Pancreas (tissue), 10 donors: Measurements from ENCODE around the gene PGM2L1. TPM values are rescaled to one million over a fixed set of nuclear protein-coding genes. Genes with fewer than 3 reads are reported as not detected.

Experiments
- ATAC-seq, 4 donors: fragments of 200-7000 bp; cut with Tn5 transposase; one replicate each; pipeline versions ENCODE4 v1.8.0 to v1.9.1; 2020; ENCODE audit warnings: mild to moderate bottlenecking in 4 of 4, moderate library complexity in 4 of 4
- DNase-seq, 6 donors: peaks; one replicate each; pipeline ENCODE4 v3.0.0-alpha.2; 2020
- FAIRE-seq: peaks from 2 replicates; lab custom pipeline; 2012; peaks lifted over from hg19 to GRCh38; lab: Jason Lieb, UNC
- H3K27ac ChIP-seq, 4 donors: fragments of 200-600 bp; sonication (generic); 1 replicate in 3 of 4; 2 replicates in 1 of 4; pipeline versions ENCODE4 v1.5.0 to v1.8.0; 2020
- H3K27me3 ChIP-seq, 4 donors: fragments of 200-600 bp; one replicate each; pipeline ENCODE4 v1.8.0; 2021
- H3K36me3 ChIP-seq, 3 donors: fragments of 200-600 bp; sonication (generic) in 1 of 3; one replicate each; pipeline versions ENCODE4 v1.5.0 to v1.8.0; 2020 to 2021
- H3K4me1 ChIP-seq, 3 donors: fragments of 200-600 bp; one replicate each; pipeline ENCODE4 v1.8.0; 2021
- H3K4me3 ChIP-seq, 4 donors: fragments of 200-600 bp; sonication (generic) in 2 of 4; one replicate each; pipeline versions ENCODE4 v1.5.0 to v1.8.0; 2020 to 2021
- H3K9me3 ChIP-seq, 4 donors: fragments of 200-600 bp; one replicate each; pipeline ENCODE4 v1.8.0; 2021
- CTCF ChIP-seq, 4 donors: fragments of 200-600 bp; sonication (generic) in 3 of 4; IDR thresholded peaks; one replicate each; pipeline versions ENCODE4 v1.5.0 to v1.8.0; 2021; ENCODE audit warnings: antibody characterized with exemption in 4 of 4
- whole genome bisulfite sequencing, 2 donors: extraction: QIAGEN DNeasy Blood & Tissue Kit; methylation state at CpG; one replicate each; pipeline ENCODE4 v1.1.7; 2013; 5-methylcytosine and 5-hydroxymethylcytosine counted together
- intact Hi-C, 3 donors: fragments of 100-400 bp; cut with DNase I; formaldehyde crosslinking; loops; one replicate each; pipeline versions ENCODE4 v1.11.1 to v1.14.2; 2022
- polyA plus RNA-seq, 2 donors: library from polyadenylated mRNA; stranded (reverse); fragments of 200-250 nt; gene quantifications; one replicate each; pipeline ENCODE4 v1.2.3, GENCODE V29; 2013
- total RNA-seq, 6 donors: library from RNA; stranded (reverse); fragmentation: NEBNext Ultra II Directional in 4 of 6; extraction: Animal tissue kit (Norgen Biotek cat#: 25700) in 4 of 6; gene quantifications; one replicate each; pipeline versions ENCODE4 v1.2.1 to v1.2.4, GENCODE V29; 2021 to 2023
- donor health status: healthy with polysubstance abuse.
- donor health status: DM: no; HTN: no; CAD: no; lungs with moderate emphysema.
- donor health status: DM: no; HTN: no; CAD: no.
- donor health status: control.
- donor health status: control.
- donor health status: Bipolar disorder and iron deficiency.
- donor health status: DM: yes; HTN: yes; CAD: no.
- donor health status: DM: no; HTN: no; CAD: no.
- donor health status: DM: no; HTN: no; CAD: no.
- donor health status: DM: yes; HTN: yes; CAD: no.

The PGM2L1 gene
- total and polyA plus RNA-seq, 8 donors, result 0.96 to 9.5 (median 3.5) TPM

GRCh38 chr11:74355626-74356025, 42.6 kb downstream of the PGM2L1 start:
- no peaks in the 10 kb centered on the region for H3K36me3 ChIP-seq
- FAIRE-seq, result no peak
- WGBS, 2 donors, result 83 to 85% methylated on average over 2 of the region's 2 CpGs
- no peak for DNase-seq
- H3K27ac ChIP-seq, result no peak overlapping the region
- no peaks in the 10 kb centered on the region for H3K9me3 ChIP-seq
- no peak for ATAC-seq
- no peaks in the 10 kb centered on the region for H3K4me1 ChIP-seq
- H3K27me3 ChIP-seq, result no peaks in the 10 kb centered on the region
- H3K4me3 ChIP-seq, result no peak overlapping the region
- no peak for TF ChIP-seq CTCF (IDR thresholded peaks at IDR 0.05)
- intact Hi-C loops, result no loop called here

- Histone ChIP-seq H3K4me1 (no peaks in the 10 kb centered on the region), H3K27ac (no peak overlapping the region), H3K4me3 (no peak overlapping the region), H3K9me3 (no peaks in the 10 kb centered on the region), H3K36me3 (no peaks in the 10 kb centered on the region), H3K27me3 (no peaks in the 10 kb centered on the region)
- no peak for DNase-seq
- no peak for ATAC-seq
- TF ChIP-seq CTCF (IDR thresholded peaks at IDR 0.05), result no peak
- intact Hi-C loops, result no loop called here
- 51 to 67% methylated on average over 3 of the region's 3 CpGs for WGBS, 2 donors
- FAIRE-seq, result no peak
Observed at GRCh38 chr11:74354036-74354435, 44.2 kb downstream of the PGM2L1 start.

- ATAC-seq (no peak), FAIRE-seq (no peak), DNase-seq (no peak)
- no peaks in the 10 kb centered on the region for H3K9me3 ChIP-seq
- H3K27ac ChIP-seq, result no peak overlapping the region
- no peak for TF ChIP-seq CTCF (IDR thresholded peaks at IDR 0.05)
- H3K27me3 ChIP-seq, result no peaks in the 10 kb centered on the region
- no peaks in the 10 kb centered on the region for H3K4me1 ChIP-seq
- no peaks in the 10 kb centered on the region for H3K36me3 ChIP-seq
- no peak overlapping the region for H3K4me3 ChIP-seq
- WGBS, 2 donors, result 77 to 85% methylated on average over 2 of the region's 2 CpGs
- intact Hi-C loops, result no loop called here
Observed at GRCh38 chr11:74347381-74347780, 50.9 kb downstream of the PGM2L1 start.

GRCh38 chr11:74345420-74345819, 52.8 kb downstream of the PGM2L1 start:
- no peaks in the 10 kb centered on the region for H3K9me3 ChIP-seq
- intact Hi-C loops, result no loop called here
- TF ChIP-seq CTCF (IDR thresholded peaks at IDR 0.05), result no peak
- DNase-seq (no peak), FAIRE-seq (no peak), ATAC-seq (no peak)
- H3K36me3 ChIP-seq, result no peaks in the 10 kb centered on the region
- H3K4me1 ChIP-seq, result no peaks in the 10 kb centered on the region
- no peak overlapping the region for H3K27ac ChIP-seq
- no peak overlapping the region for H3K4me3 ChIP-seq
- H3K27me3 ChIP-seq, result no peaks in the 10 kb centered on the region
- WGBS, 2 donors, result 39 to 48% methylated on average over 1 of the region's 1 CpG

GRCh38 chr11:74341921-74342320, 56.3 kb downstream of the PGM2L1 start:
- DNase-seq, result no peak
- ATAC-seq, result no peak
- H3K4me3 ChIP-seq, result no peak overlapping the region
- H3K9me3 ChIP-seq, result no peaks in the 10 kb centered on the region
- 79 to 89% methylated on average over 1 of the region's 1 CpG for WGBS, 2 donors
- FAIRE-seq, result no peak
- intact Hi-C loops, result no loop called here
- no peaks in the 10 kb centered on the region for H3K27me3 ChIP-seq
- no peak for TF ChIP-seq CTCF (IDR thresholded peaks at IDR 0.05)
- H3K27ac ChIP-seq, result no peak overlapping the region
- peaks cover 0 to 16% (median 8%) of the 10 kb centered on the region in 3 donors for H3K4me1 ChIP-seq
- H3K36me3 ChIP-seq, result no peaks in the 10 kb centered on the region
